ENCODE results near the gene ZBTB16.

Gene ZBTB16

GRCh38 chr11:114170226-114170625 lies 110.7 kb downstream of the ZBTB16 start:
- no peak for DNase-seq

GRCh38 chr11:114171257-114172054 lies 111.9 kb downstream of the ZBTB16 start:
- no peak for DNase-seq

- DNase-seq: no peak
These were observed 112.7 kb downstream of the ZBTB16 start for GRCh38 chr11:114172055-114172861.

GRCh38 chr11:114172871-114173444 lies 113.4 kb downstream of the ZBTB16 start:
- no peak for DNase-seq

- DNase-seq: no peak
These were observed 114.3 kb downstream of the ZBTB16 start for GRCh38 chr11:114173843-114174242.

GRCh38 chr11:114174712-114175495 lies 115.4 kb downstream of the ZBTB16 start:
- no peak for DNase-seq

GRCh38 chr11:114175706-114176105 lies 116.2 kb downstream of the ZBTB16 start:
- DNase-seq: no peak

- no peak for DNase-seq
These were observed 116.8 kb downstream of the ZBTB16 start for GRCh38 chr11:114176321-114176720.

GRCh38 chr11:114178656-114179055 lies 119.1 kb downstream of the ZBTB16 start:
- no peak for DNase-seq

GRCh38 chr11:114179234-114179941 lies 119.9 kb downstream of the ZBTB16 start:
- DNase-seq: peak; percentile 45

GRCh38 chr11:114180301-114181055 lies 121.0 kb downstream of the ZBTB16 start:
- DNase-seq: peak; percentile 37

GRCh38 chr11:114181195-114181594 lies 121.7 kb downstream of the ZBTB16 start:
- DNase-seq: no peak

- no peak for DNase-seq
These were observed 122.2 kb downstream of the ZBTB16 start for GRCh38 chr11:114181752-114182151.

- no peak for DNase-seq
These were observed 123.0 kb downstream of the ZBTB16 start for GRCh38 chr11:114182471-114183043.

- peak; percentile 39 for DNase-seq
These were observed 123.6 kb downstream of the ZBTB16 start for GRCh38 chr11:114183044-114183511.

- no peak for DNase-seq
These were observed 125.9 kb downstream of the ZBTB16 start for GRCh38 chr11:114185436-114185835.

- DNase-seq: no peak
These were observed 127.7 kb downstream of the ZBTB16 start for GRCh38 chr11:114187173-114187572.

GRCh38 chr11:114188851-114189570 lies 129.5 kb downstream of the ZBTB16 start:
- no peak for DNase-seq

GRCh38 chr11:114190630-114191029 lies 131.1 kb downstream of the ZBTB16 start:
- no peak for DNase-seq

GRCh38 chr11:114191893-114192292 lies 132.4 kb downstream of the ZBTB16 start:
- DNase-seq: no peak
